A549 (cell line): ENCODE data around the gene UBE2H.

Experiments
- CBX2 ChIP-seq: fragments of 200-600 bp; sonication (generic); IDR thresholded peaks from 2 replicates; pipeline ENCODE4 v1.6.1; 2016; ENCODE audit warnings: low read depth, mild to moderate bottlenecking, borderline replicate concordance
- EP300 ChIP-seq, 2 experiments: fragments of >200 bp; sonication (Bioruptor Twin); formaldehyde crosslinking; IDR thresholded peaks; 2 replicates in 1 of 2; 3 replicates in 1 of 2; pipeline ENCODE4 v1.6.1; 2016 to 2017
- HDAC2 ChIP-seq: fragments of 200-600 bp; sonication (generic); IDR thresholded peaks from 2 replicates; pipeline ENCODE4 v1.6.1; 2016
- HEYL ChIP-seq: fragments of 250-450 bp; sonication (Bioruptor Pico); IDR thresholded peaks from 2 replicates; pipeline ENCODE4 v1.8.0; 2021; ENCODE audit warnings: mild to moderate bottlenecking, moderate library complexity
- KDM1A ChIP-seq: fragments of 200-600 bp; sonication (generic); IDR thresholded peaks from 2 replicates; pipeline ENCODE4 v1.6.1; 2016; ENCODE audit warnings: low read depth, mild to moderate bottlenecking
- PHF8 ChIP-seq: fragments of 200-600 bp; sonication (generic); IDR thresholded peaks from 2 replicates; pipeline ENCODE4 v1.6.1; 2016; ENCODE audit warnings: low read depth, mild to moderate bottlenecking, antibody characterized with exemption, moderate library complexity, borderline replicate concordance
- POLR2A ChIP-seq: IDR thresholded peaks from 2 replicates; pipeline ENCODE4 v1.6.1; 2012; ENCODE audit warnings: mild to moderate bottlenecking, low read length
- RAD21 ChIP-seq, 2 experiments: fragments of >200 bp in 1 of 2; sonication (Bioruptor Twin) in 1 of 2; formaldehyde crosslinking in 1 of 2; IDR thresholded peaks in 1 of 2; conservative IDR thresholded peaks in 1 of 2; 2 replicates in 1 of 2; 3 replicates in 1 of 2; pipeline ENCODE4 v1.6.1; 2012 to 2018; ENCODE audit warnings: inconsistent platforms in 1 of 2
- SREBF2 ChIP-seq: fragments of 450-650 bp; IDR thresholded peaks from 2 replicates; pipeline ENCODE4 v1.6.1; 2014; ENCODE audit warnings: mild to moderate bottlenecking, moderate library complexity
- TF ChIP-seq, protein P1 (sequence below): fragments of >200 bp; sonication (Bioruptor Twin); formaldehyde crosslinking; IDR thresholded peaks from 3 replicates; pipeline ENCODE4 v1.5.1; 2016
- TF ChIP-seq, protein P2 (sequence below): fragments of >200 bp; sonication (Bioruptor Twin); formaldehyde crosslinking; IDR thresholded peaks from 3 replicates; pipeline ENCODE4 v1.6.1; 2016
- TF ChIP-seq, protein P3 (sequence below): IDR thresholded peaks from 2 replicates; pipeline ENCODE4 v1.6.1; 2012

DNA sequence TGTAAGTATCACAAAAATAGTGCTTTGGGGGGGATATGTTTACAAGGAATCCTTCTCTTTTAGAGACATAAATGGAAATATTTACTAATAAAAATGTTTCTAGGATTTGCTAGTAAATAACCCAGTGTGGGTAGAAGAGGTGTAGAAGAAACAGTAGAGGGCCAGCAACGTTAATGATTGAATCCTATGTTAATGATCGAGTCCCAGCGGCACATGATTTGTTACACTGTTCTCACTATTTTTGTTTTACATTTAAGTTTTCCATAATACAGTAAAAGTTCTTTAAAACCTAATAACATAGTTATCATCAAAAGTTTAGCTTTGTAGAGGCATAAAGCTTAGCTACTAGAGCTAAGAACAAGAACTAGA is 66.0 kb downstream of the UBE2H start:
- TF ChIP-seq CBX2 (no peak), SREBF2 (no peak), POLR2A (no peak), HEYL (CRISPR knock-in tag) (no peak), EP300 (IDR thresholded peaks at IDR 0.05) (no peak), HDAC2 (no peak), RAD21 (conservative IDR thresholded peaks at IDR 0.05 in 1 of 2, IDR thresholded peaks at IDR 0.05 in 1 of 2) (no peak), KDM1A (no peak), PHF8 (no peak)
- TF ChIP-seq, protein P1, sequence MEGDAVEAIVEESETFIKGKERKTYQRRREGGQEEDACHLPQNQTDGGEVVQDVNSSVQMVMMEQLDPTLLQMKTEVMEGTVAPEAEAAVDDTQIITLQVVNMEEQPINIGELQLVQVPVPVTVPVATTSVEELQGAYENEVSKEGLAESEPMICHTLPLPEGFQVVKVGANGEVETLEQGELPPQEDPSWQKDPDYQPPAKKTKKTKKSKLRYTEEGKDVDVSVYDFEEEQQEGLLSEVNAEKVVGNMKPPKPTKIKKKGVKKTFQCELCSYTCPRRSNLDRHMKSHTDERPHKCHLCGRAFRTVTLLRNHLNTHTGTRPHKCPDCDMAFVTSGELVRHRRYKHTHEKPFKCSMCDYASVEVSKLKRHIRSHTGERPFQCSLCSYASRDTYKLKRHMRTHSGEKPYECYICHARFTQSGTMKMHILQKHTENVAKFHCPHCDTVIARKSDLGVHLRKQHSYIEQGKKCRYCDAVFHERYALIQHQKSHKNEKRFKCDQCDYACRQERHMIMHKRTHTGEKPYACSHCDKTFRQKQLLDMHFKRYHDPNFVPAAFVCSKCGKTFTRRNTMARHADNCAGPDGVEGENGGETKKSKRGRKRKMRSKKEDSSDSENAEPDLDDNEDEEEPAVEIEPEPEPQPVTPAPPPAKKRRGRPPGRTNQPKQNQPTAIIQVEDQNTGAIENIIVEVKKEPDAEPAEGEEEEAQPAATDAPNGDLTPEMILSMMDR = no peak
- TF ChIP-seq, protein P2, sequence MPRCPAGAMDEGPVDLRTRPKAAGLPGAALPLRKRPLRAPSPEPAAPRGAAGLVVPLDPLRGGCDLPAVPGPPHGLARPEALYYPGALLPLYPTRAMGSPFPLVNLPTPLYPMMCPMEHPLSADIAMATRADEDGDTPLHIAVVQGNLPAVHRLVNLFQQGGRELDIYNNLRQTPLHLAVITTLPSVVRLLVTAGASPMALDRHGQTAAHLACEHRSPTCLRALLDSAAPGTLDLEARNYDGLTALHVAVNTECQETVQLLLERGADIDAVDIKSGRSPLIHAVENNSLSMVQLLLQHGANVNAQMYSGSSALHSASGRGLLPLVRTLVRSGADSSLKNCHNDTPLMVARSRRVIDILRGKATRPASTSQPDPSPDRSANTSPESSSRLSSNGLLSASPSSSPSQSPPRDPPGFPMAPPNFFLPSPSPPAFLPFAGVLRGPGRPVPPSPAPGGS = no peak
- TF ChIP-seq, protein P3, sequence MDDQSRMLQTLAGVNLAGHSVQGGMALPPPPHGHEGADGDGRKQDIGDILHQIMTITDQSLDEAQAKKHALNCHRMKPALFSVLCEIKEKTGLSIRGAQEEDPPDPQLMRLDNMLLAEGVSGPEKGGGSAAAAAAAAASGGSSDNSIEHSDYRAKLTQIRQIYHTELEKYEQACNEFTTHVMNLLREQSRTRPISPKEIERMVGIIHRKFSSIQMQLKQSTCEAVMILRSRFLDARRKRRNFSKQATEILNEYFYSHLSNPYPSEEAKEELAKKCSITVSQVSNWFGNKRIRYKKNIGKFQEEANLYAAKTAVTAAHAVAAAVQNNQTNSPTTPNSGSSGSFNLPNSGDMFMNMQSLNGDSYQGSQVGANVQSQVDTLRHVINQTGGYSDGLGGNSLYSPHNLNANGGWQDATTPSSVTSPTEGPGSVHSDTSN = no peak
